Stomach smooth muscle (tissue), 2 donors: ENCODE results near the gene GGT5.
A peak's percentile ranks its signal among the peaks of the same experiment; 100 is the strongest.
"Not testable (repeated sequence)": the region's sequence is repeated elsewhere in the genome, so short reads cannot be mapped to it uniquely, and the experiment has no call there.

Experiments used
- H3K27ac ChIP-seq: one replicate; pipeline ENCODE4 v1.7.0; 2013; ENCODE audit warnings: mild to moderate bottlenecking, low read length, inconsistent platforms
- H3K27me3 ChIP-seq, 2 donors: one replicate each; pipeline ENCODE4 v1.7.0; 2013; ENCODE audit warnings: low read length in 2 of 2; ENCODE audit not compliant: insufficient read depth in 2 of 2, control insufficient read depth in 1 of 2
- H3K36me3 ChIP-seq, 2 donors: one replicate each; pipeline ENCODE4 v1.7.0; 2013; ENCODE audit warnings: low read length in 2 of 2; ENCODE audit not compliant: control insufficient read depth in 2 of 2, insufficient read depth in 2 of 2
- H3K4me1 ChIP-seq: one replicate; pipeline ENCODE4 v1.7.0; 2013; ENCODE audit warnings: low read length; ENCODE audit not compliant: control insufficient read depth, insufficient read depth
- H3K4me3 ChIP-seq, 2 donors: one replicate each; pipeline ENCODE4 v1.7.0; 2013; ENCODE audit warnings: low read length in 2 of 2
- H3K9ac ChIP-seq, 2 donors: one replicate each; pipeline ENCODE4 v1.7.0; 2013; ENCODE audit warnings: low read length in 2 of 2, mild to moderate bottlenecking in 1 of 2
- H3K9me3 ChIP-seq, 2 donors: one replicate each; pipeline ENCODE4 v1.7.0; 2013; ENCODE audit warnings: low read length in 2 of 2; ENCODE audit not compliant: control insufficient read depth in 2 of 2
- donor health status: healthy.
- donor health status: Pancreatic carcinoma.

The GGT5 gene

DNA sequence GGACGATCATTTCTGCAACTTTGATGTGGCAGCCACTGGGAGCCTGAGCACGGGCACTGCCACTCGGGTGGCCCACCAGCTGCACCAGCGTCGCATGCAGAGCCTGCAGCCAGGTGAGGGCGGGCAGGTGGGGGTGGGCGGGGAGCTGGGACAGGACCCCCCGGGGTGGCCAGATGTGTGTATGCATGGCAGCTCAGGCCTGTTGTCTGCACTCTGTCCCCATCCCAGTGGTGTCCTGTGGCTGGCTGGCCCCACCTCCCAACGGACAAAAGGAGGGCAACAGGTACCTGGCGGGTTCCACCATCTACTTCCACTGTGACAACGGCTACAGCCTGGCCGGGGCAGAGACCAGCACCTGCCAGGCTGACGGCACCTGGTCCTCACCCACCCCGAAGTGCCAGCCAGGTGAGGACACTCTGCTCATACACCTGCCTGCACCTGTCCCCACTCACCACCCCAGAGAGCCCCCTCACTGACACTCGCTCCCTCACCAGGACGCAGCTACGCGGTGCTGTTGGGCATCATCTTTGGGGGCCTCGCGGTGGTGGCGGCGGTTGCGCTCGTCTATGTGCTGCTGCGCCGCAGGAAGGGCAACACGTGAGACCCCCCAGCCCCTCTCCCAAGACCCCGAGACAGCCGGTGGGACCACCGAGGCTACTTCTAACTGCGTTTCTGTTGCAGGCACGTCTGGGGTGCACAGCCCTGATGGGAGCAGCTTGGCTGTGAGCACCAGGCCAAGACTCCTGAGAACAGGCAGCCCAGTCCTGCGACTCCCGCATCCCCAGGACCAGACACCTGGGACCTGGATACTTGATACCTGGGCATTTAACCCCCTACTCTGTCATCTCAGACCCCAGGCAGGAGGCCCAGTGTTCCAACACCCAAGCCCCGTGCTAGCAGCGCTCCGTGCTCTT is 56.9 kb downstream of the GGT5 start:
- Histone ChIP-seq H3K36me3 (peaks cover 0 to 3% of the 10 kb centered on the region in 2 donors), H3K4me1 (peaks cover 10% of the 10 kb centered on the region), H3K27ac (no peak overlapping the region), H3K4me3 (no peak overlapping the region), H3K27me3 (no peaks in the 10 kb centered on the region), H3K9ac (no peak overlapping the region), H3K9me3 (no peaks in the 10 kb centered on the region)

DNA sequence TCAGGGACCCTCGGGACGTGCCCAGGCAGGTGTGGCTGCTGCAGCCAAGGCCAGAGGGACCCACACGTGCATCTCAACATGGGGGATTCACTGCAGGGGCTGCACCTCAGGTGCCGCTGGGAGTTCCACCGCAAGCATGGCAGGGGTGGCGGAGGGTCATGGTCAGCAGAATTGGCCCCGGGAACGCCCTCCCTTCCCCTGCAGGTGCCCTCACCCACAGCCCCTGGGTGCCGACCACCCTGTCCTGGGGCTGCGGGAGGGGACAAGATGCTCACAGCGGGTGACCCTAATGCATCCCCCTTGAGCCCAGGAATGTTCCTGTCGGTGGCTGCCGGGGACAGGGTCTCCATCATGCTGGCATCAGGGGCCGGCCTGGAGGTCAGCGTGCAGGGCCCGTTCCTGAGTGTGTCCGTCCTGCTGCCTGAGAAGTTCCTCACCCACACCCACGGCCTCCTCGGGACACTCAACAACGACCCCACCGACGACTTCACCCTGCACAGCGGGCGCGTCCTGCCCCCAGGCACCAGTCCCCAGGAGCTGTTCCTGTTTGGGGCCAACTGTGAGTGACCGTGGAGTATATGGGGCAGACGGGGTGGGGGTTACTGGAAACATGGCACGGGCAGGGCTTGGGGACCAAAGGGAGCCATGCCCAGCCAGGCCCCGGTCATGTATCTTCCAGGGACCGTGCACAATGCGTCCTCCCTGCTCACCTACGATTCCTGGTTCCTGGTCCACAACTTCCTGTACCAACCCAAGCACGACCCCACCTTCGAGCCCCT is 57.8 kb downstream of the GGT5 start:
- Histone ChIP-seq H3K4me1 (peaks cover 17% of the 10 kb centered on the region), H3K9ac (no peak overlapping the region), H3K27me3 (no peaks in the 10 kb centered on the region), H3K27ac (no peak overlapping the region), H3K9me3 (no peaks in the 10 kb centered on the region), H3K36me3 (peaks cover 0 to 3% of the 10 kb centered on the region in 2 donors), H3K4me3 (no peak overlapping the region)

DNA sequence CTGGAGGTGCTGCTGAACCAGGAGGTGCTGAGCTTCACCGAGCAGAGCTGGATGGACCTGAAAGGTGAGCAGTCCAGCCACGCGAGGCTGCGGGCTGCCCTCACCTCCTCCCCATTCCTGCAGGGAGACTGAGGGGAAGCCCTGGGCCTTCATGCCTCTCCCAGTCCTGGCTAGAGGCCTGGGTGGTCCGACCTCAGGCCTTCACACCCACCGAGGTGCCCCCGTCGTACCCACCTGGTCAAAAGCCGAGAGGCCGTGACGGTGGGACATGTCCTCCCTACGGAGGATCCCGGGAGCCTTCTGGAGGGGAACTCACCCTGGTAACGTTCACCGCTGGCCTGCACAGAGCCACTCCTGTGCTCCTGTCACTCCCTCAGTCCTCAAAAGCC is 58.5 kb downstream of the GGT5 start:
- Histone ChIP-seq H3K4me1 (peaks cover 24% of the 10 kb centered on the region), H3K27ac (no peak overlapping the region), H3K27me3 (no peaks in the 10 kb centered on the region), H3K9me3 (no peaks in the 10 kb centered on the region), H3K36me3 (peaks cover 0 to 3% of the 10 kb centered on the region in 2 donors), H3K4me3 (no peak overlapping the region), H3K9ac (no peak overlapping the region)

DNA sequence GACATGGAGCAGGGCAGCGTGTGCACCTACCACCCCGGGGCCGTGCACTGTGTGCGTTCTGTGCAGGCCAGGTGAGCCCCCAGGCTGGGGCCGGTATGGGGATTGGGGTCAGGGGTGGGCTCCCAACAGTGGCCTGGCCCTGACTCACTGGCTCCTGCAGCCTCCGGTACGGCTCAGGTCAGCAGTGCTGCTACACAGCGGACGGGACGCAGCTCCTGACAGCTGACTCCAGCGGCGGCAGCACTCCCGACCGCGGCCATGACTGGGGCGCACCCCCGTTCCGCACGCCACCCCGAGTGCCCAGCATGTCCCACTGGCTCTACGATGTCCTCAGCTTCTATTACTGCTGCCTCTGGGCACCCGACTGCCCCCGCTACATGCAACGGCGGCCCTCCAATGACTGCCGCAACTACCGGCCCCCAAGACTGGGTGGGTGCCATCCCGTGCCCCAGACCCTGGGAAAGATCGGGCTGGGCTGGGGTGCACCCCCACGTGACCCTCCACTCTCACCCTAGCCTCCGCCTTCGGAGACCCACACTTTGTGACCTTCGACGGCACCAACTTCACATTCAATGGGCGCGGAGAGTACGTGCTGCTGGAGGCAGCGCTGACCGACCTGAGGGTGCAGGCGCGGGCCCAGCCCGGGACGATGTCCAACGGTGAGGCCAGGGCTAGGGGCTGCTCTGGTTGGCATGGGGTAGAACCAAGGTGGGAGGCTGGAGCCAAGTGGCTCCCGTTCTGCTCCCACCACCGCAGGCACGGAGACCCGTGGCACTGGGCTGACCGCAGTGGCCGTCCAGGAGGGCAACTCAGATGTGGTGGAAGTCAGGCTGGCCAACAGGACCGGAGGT is 59.2 kb downstream of the GGT5 start:
- H3K4me1 ChIP-seq, result peaks cover 29% of the 10 kb centered on the region
- H3K36me3 ChIP-seq, result peaks cover 0 to 3% of the 10 kb centered on the region in 2 donors
- no peak overlapping the region for H3K27ac ChIP-seq
- no peak overlapping the region for H3K4me3 ChIP-seq
- no peaks in the 10 kb centered on the region for H3K27me3 ChIP-seq
- no peak overlapping the region for H3K9ac ChIP-seq
- no peaks in the 10 kb centered on the region for H3K9me3 ChIP-seq

DNA sequence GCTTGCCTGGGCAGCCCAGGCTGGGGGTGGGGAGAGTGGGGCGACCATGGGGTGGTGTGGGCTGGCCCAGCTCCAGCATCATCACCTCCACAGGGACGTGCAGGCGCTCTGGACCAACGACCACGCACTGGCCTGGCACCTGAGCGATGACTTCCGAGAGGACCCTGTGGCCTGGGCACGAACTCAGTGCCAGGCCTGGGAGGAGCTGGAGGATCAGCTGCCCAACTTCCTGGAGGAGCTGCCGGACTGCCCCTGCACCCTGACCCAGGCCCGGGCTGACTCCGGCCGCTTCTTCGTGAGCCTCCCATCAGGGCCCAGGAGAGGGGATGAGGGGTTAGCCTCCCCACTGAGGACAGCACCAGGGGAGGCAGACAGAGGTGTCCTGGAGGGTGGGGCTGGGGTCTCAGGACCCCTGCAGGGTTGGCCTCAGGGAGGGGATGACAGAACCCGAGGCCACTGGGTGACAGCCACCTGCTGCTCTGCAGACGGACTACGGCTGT is 59.8 kb downstream of the GGT5 start:
- Histone ChIP-seq H3K27me3 (no peaks in the 10 kb centered on the region), H3K9me3 (no peaks in the 10 kb centered on the region), H3K36me3 (peaks cover 0 to 3% of the 10 kb centered on the region in 2 donors), H3K4me3 (no peak overlapping the region), H3K27ac (no peak overlapping the region), H3K9ac (no peak overlapping the region), H3K4me1 (peaks cover 33% of the 10 kb centered on the region)

DNA sequence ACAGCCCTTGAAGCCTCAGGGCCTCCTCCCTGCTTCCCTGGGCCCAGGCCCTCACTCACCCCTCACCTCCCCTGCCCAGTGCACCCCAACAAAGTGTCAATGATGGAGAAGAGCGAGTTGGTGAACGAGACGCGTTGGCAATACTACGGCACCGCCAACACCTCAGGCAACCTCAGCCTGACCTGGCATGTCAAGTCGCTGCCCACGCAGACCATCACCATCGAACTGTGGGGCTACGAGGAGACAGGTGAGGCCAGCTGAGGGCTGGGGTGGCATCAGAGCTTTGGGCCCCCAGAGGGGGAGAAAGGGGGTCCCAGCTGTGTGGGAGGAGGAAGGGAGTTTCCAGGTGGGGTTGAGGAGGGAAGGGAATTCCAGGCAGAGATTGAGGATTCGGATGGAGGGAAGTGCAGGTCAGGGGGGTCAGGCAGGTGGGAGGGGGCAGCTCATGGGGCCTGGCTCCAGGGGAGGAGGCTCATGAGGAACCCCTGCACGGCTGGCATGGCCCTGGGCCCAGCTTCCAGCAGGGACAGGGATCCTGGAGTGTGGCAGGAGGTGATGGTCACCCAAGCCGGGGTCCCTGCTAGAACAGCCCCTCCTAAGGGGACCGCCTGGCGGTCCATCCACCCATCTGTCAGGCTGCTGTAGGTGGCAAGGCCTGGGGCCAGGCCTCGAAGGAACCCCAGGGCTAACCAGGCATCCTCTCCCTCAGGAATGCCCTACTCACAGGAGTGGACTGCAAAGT is 60.7 kb downstream of the GGT5 start:
- H3K27ac ChIP-seq, result no peak overlapping the region
- H3K36me3 ChIP-seq, result peaks cover 0 to 3% of the 10 kb centered on the region in 2 donors
- H3K9me3 ChIP-seq, result no peaks in the 10 kb centered on the region
- peaks cover 28% of the 10 kb centered on the region for H3K4me1 ChIP-seq
- no peak overlapping the region for H3K4me3 ChIP-seq
- H3K27me3 ChIP-seq, result no peaks in the 10 kb centered on the region
- H3K9ac ChIP-seq, result no peak overlapping the region

DNA sequence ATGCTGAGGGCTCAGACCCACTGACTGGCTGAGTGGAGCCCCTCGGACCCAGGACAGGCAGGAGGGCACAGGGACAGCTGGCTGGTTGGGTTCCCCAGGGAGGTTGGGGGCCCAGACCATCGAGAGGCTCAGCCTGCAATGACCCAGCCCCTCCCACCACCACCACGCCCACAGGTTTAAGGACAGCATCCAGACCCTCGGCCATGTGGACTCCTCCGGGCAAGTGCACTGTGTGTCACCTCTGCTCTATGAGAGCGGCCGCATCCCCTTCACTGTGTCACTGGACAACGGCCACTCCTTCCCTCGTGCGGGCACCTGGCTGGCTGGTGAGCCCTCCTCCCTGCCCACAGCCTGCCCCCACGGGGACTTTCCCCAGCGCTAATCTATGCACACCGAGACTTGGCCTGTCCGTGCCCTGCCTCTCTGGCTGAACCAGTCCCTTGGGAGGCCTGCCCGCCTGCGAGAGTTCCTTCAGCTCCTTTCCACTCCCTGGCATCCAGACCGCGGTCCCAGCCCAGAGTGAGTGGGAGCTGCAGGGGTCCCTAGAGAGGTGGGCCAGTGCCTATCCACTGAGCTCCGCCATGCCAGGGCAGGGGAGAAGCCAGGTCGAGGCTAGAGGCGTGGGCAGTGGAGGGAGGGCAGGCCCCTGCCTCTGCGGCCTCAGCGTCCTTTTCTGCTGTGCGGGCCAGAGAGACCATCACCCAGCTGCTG is 61.4 kb downstream of the GGT5 start:
- Histone ChIP-seq H3K36me3 (peaks cover 1 to 3% of the 10 kb centered on the region in 2 donors), H3K4me1 (peaks cover 27% of the 10 kb centered on the region), H3K27me3 (no peaks in the 10 kb centered on the region), H3K27ac (no peak overlapping the region), H3K4me3 (no peak overlapping the region), H3K9me3 (no peaks in the 10 kb centered on the region), H3K9ac (no peak overlapping the region)

DNA sequence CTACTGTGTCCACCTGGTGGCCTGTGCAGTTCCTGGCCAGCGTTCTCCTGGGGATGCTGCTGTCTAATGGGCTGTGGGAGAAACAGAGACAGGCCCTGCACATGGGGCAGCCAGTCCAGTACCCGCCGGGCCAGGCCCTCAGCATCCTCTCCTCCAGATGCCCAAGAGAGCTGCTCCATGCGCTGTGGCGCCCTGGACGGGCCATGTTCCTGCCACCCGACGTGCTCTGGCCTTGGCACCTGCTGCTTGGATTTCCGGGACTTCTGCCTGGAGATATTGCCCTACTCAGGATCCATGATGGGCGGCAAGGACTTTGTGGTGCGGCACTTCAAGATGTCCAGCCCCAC is 62.0 kb downstream of the GGT5 start:
- H3K27ac ChIP-seq, H3K27me3 ChIP-seq, H3K4me3 ChIP-seq, H3K36me3 ChIP-seq, H3K9me3 ChIP-seq, H3K9ac ChIP-seq: not testable (repeated sequence)
- H3K4me1 ChIP-seq, result peaks cover 27% of the 10 kb centered on the region

DNA sequence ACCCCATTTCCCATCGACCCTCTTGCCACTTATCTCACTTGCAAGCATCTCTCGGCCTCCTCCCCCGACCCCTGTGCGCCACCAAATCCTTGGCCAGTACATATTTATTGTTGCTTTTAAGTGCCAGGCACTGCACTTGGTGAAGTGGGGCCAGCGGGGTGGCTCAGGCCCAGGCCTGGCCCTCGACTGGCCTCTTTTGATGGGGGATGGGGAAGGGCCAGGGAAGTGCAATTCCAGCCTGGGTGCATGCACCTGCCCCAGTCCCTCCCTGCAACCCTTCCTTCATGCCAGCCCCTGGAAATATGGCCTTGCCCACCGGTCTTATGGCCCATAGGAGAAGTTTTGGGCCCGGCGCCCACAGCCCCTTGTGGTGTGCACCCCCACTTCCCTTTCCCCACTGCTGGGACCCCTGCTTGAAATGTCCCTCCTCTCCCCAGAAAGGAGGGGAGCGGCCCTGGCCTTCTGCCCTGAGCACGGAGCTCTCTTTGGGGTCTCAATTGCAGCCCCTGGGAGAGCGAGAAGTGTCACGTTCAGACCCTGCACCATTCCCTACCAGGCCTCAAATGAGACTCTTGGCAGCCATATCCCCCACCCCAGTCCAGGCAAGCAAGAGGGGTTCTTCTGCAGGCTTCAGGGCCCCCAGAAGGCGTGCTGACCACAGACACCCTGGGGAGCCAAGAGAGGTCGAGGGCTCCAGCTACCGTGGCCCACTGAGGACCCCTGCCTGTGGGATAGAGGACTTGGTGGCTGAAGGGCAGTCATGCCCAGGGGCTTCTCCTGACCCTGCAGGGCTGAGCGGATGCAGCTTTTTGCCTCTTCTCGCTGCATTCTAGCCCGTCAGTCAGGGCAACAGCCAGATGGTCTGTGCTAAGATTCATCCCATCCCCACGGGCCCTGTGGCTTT is 62.6 kb downstream of the GGT5 start:
- Histone ChIP-seq H3K27ac (no peak overlapping the region), H3K9me3 (no peaks in the 10 kb centered on the region), H3K4me1 (peaks cover 30% of the 10 kb centered on the region), H3K9ac (no peak overlapping the region), H3K27me3 (no peaks in the 10 kb centered on the region), H3K36me3 (peaks cover 6% of the 10 kb centered on the region in 2 donors), H3K4me3 (peak overlapping the region in 1 of 2 donors; percentile 64)
